Measurements from ENCODE around the gene HIPK4.
A peak's percentile ranks its signal among the peaks of the same experiment; 100 is the strongest.
"Not testable (repeated sequence)": the region's sequence is repeated elsewhere in the genome, so short reads cannot be mapped to it uniquely, and the experiment has no call there.

The HIPK4 gene

DNA sequence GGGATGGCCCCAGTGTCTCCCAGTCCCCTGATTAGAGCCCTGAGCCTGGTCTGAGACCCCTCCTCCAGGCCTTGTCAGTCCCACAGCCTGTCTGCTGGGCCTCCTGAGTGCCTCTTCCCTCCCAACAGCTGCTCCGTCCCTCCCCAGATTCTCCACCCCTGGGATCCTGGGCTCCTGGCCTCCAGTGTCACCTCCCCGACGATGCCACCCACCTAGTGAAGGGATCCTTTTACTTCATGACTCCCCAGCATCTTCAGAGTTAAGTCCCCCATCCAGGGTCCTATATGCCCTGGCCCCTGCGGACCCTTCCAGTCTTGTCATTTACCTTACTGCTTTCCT, 27.6 kb upstream of the HIPK4 start:
- DNase-seq (ENCODE audit: low read depth in 2 of 2), result no peak

DNA sequence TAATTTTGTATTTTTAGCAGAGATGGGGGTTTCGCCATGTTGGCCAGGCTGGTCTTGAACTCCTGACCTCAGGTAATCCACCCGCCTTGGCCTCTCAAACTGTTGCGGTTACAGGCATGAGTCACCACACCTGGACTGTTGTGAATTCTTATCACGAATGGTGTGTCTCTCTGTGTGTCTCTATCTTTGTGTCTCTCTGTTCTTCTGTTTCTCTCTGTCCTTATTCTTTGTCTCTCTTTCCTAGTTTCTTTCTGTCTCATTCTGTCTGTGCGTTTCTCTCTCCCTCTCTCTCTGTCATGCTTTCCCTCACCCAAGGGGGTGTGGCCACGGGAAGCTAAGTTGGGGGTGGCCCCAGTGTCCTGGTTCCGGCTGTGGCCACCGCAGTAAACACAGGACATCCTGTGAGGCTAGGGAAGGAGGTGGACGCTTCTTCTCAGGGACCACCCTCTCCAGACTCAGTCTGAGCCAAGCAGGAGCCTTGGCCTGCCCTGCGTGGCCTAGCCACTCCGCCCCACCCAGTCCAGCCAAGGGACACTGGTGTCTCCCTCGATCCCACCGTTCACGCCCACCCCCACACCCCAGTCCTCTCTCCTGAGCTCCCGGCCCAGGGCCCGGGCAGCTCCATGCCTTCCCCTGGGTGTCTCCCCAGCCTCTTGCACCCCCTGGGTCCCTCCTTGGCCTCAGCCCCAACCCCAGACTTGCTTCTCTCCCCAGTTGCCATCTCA, 27.1 kb upstream of the HIPK4 start:
- no peak for DNase-seq (ENCODE audit: low read depth in 2 of 2)

DNA sequence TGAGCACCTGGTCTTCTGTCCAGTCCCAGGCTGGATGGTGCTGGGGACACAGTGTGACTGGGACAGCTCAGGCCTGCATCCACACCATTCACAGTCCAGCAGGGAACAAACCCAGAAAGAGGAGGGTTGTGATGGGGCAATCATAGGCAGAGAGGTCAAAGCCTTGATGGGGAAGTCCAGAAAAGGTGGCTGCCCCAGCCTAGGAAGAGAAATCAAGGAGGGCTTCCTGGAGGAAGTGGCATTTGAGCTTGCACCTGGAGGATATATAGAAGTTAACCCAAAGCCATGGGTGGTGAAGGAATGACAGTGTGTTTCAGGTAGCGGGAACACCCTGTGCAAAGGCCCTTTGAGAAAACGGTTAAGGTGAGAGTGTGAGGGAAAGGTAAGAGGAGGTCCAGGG, 25.8 kb upstream of the HIPK4 start:
- no peak for DNase-seq (ENCODE audit: low read depth in 2 of 2)

DNA sequence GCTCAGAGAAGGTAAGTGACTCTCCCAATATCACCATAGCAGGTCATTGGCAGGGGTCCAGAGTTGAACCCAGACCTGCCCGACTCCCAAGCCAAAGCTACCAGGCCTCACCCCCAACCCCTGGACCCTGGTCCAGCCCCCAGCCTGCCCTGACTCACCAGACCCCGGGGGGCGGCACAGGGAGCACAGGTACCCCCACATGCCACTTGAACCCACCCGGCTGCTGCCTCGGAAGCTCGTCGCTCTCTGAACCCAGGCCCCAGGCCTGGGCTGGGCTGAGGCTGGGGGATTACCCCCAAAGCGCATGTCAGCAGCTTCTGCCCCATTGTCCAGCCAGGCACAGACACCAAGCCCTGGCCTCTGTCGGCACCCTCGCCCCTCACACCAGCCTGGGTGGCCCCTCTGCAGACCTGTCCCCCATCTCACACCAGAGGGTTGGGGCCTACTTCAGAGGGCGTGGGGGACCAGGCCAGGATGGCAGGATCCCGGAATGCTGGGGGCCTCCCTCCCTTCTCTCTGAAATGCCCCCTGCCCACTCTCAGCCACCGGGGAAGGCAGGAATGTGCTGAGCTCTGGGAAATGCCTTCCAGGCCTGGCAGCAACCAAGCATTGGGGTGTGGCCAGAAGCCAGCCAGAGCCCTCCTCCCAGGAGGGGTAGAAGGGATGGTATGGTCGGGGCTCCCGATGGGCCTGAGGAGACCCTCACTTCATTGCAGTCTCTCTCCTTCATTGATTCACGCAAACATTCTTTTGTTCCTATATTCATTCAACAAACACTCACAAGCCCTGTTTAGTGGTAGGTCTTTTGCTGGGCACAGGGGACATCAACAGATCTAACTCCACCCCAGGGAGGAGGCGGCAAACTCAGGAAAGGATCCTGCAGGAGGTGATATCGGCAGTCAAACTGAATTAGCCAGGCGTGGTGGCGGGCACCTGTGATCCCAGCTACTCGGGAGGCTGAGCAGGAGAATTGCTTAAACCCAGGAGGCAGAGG, 24.9 kb upstream of the HIPK4 start:
- no peak for DNase-seq (ENCODE audit: low read depth in 2 of 2)

DNA sequence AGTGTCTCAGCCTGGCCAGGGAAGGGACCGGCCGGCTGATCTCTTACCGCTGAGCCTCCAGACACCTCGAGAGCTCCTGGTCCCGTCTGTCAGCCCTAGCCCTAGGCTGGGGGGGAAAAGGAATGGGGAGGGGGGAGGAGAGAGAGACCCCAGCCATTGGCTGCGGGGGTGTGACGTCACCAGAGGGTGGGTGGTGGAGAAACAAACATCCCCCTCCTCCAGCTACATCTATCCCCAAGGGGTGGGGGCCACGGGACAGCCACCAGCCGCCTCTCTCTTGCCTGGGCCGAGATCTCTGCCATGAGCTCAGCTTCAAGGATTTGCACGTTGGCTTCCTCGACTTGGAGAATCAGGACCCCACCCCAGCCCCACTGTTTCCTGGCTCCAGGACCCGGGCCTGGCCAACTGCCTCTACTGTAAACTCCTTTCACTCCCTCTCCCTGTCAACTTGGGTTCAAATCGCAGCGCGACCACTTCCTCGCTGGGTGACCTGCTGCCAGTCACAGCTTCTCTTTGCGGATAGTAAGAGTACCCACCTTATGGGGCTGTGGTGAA, 23.4 kb upstream of the HIPK4 start, which contains the start of gene PRX:
Gene PRX, minus strand, starts transcription at position 88 of the 555 bp plus-strand sequence. CDS start 5,446 bp downstream, outside the sequence.
- DNase-seq (ENCODE audit: low read depth in 2 of 2), result no peak

DNA sequence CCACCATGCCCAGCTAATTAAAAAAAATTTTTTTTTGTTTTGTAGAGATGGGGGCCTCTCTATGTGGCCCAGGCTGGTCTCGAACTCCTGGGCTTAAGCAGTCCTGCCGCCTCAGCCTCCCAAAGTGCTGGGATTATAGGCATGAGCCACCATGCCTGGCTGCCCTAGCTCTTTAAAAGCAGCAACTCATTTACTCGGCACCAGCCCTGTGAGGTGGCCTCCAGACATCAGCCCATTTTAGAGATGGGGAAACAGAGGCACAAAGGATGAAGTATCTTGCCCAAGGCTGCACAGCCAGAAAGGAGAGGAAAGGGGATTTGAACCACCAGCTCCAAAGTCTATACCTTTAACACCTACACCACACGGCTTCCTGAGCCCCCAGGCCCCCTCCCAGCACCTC, 22.9 kb upstream of the HIPK4 start:
- DNase-seq (ENCODE audit: low read depth in 2 of 2), result no peak

DNA sequence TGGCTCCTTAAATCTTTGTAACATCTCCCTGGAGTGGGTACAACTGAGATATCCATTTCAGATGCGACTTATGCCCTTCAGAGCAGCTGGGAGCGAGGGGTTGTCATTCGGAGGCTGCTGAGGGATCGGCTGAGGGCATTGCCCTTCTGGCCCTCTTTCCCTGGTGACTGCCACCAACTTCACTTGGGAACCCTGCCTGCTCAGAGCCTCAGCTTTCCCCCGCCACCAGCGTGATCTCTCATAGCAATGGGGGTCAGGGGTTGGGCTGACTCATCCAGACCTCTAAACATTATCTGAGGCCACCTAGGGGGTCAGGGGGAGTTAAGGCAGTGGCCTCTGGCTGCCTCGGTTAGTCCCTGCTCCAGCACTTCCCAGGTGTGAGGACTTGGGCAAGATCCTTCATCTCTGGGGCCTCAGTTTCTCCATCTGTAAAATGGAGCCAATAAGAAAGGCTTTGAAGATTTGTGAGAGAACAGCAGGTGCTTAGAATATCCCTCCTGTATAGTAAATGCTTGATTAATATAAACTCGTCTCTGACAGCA, 22.0 kb upstream of the HIPK4 start:
- DNase-seq (ENCODE audit: low read depth in 2 of 2), result no peak

DNA sequence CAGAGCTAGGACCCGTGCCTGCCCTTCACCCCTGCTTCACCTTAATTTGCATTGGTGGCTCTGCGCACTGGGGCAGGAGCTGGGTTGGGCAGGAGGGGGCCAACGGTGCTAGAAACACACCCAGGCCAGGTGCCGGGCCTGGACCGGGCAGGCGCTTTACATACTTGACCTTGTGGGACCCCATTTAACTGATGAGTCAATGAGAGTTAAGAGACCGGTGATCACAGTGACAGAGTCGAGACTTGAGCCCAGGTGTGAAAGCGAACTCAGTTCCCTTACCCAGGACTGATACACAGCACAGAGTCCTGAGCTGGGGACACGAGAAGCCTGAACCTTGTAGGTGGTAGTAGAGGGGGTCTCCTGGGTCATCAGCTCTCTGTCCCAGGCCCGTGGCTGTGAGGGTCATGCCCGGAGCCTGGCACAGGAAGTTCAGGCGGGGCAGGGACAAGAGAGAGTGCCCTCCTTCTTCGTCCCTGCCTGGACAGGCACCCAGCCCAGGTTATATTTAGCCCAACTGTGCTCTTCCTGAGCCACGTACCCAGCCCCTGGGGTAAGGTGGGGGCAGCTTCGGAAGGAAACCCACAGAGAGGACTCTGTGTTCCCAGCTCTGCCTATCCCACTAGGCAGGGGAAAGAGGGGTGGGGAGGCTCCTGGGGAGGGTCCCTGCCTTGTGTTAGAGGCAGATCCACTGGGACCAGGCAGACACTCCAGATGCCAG, 21.3 kb upstream of the HIPK4 start:
- DNase-seq (ENCODE audit: low read depth in 2 of 2), result no peak

DNA sequence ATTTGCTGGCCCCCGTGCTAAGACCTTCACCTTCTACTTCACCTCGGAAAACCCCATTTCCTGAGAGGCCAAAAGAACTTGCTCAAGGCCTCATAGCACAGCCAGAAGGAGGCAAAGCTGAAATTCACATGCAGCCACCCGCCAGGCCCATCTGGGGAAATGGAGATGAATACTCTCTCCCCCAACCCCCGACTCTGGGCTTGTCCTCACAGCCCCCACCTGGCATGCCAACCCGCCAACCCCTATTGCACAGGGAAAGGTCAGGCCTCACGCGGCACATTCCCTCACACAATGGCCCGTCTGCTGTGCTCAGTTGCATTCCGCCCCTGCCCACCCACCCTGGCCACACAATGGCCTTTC, 20.0 kb upstream of the HIPK4 start:
- DNase-seq (ENCODE audit: low read depth in 2 of 2), result no peak

DNA sequence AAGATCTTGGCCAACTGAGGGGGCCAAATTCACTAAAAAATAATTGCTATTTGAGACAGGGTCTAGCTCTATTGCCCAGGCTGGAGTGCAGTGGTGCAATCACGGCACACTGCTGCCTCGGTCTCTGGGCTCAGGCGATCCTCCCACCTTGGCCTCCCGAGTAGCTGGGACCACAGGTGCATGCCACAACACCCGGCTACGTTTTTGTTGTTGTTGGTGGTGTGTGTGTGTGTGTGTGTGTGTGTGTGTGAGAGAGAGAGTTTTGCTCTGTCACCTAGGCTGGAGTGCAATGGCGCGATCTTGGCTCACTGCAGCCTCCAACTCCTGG, 18.6 kb upstream of the HIPK4 start:
- not testable (repeated sequence) for DNase-seq (ENCODE audit: low read depth in 2 of 2)

DNA sequence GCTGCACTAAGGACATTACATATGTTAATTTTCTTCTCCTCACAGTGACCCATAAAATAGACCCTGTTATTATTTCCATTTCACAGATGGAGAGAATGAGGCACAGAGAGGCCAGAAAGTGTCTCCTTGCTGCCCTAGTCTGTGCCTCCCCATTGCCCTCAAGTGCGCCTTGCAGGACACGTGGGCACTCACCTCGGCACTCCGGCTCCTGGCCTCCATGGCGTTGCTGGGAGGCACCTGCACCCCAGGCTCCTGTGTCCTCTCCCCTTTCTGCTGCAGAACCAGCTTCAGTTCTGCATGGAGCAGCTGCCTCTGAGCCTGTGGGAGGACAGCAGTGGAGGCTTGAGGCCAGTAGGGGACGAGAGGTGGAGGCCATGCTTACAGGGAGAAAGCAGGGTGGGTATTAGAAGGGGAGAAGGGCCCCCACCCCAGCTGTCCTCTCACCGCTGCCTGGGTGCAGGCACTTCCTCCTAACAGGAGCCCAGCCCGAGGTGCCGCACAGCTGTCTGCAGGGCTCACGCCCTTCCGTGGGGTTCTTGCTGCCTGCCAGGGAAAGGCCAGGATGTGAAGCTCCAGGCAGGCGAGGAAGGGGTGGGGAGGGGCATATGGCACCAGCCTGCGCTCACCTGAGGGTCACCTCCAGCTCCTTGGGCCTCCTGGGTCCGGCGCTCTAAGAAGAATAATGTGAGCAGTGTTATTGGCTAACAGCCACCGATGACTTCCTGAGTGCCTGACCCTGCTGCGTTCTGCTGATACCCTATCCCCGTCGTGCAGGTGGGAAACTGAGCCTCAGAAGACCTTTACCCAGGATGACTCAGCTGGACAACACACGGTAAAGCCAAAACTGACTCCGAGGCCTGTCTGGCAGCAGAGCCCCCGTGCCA, 18.0 kb upstream of the HIPK4 start:
- DNase-seq (ENCODE audit: low read depth in 2 of 2), result no peak

DNA sequence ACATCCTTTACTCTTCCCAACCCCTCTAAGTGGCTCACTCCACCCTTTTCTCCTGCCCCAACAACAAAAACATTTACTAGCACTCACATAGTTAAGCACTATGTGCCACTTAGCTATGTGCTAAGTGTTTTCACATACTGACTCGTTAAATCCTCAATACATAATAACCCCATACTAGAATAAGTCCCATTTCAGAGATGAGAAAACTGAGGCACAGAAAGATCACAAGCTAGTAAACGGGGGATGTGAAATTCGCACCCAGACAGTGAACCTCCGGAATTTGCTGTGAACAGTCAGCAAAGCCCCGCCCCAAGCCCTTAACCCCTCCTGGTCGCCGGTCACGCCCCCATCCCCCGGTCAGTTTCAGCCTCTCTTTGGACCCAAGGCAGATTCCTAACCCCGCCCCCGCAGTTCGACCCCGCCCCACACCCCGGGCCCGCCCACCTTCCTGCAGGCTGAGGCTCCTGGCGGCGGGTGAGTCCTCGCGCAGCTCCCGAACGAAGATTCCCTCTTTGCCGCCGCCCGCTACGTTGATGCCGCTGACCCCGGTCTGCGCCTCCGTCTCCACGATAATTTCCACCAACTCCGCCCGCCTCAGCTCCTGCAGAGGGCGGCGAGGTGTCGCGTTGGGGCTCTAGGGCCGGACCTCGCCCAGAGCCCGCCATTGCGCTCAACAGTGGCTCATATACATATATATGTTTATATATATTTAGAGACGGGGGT, 13.4 kb upstream of the HIPK4 start:
- peak; percentile 77 to 81 for DNase-seq (ENCODE audit: low read depth in 2 of 2)

DNA sequence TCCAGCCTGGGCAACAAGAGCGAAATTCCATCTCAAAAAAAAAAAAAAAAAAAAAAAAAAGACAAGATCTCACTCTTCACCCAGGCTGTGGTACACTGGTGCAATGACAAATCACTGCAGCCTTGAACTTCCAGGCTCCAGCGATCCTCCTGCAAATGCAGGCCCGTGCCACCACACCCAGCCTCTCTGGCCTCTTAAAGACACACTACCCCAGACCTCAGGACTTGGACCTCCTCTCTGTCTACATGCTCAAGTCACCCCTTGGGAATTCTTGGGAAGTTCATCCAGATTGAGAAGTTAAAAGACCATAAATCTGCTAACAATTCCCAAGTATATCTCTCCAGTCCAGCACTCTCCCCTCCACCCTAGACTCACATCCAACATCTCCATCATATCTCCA, 10.6 kb upstream of the HIPK4 start:
- no peak for DNase-seq (ENCODE audit: low read depth in 2 of 2)

DNA sequence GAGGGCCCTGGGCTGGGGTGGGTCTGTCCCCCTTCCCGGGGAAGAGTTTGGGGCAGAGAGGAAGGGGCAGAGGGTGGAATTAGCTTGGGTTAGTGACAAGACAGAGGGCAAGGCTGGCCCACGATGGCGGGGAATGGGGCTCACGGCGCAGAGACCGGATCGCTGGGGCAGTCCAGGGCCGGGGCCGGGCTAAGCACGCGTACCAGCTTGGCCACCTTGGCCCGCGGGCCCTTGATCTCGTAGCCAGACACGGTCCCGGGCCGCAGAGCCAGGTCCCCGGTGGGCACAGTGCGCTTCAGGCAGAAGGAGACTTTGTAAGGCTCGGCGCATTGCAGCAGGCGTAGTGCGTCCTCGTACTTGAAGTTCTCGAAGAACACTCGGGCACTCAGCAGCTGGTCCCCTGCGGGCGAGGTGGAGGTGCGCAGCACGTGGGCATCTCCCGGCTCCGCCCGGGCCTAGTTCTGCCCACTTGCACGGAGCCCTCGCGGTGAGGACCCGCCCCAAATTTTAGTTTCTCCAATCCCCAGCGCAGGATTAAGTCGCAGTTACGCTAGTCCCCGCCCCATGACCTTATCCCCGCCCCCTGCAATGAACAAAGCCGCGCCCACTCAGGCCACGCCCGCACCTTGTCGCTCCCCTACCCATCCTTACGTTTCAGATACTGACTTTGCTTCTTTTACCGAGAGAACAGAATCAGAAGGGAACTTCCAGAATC, 8.6 kb upstream of the HIPK4 start:
- peak; percentile 57 to 71 for DNase-seq (ENCODE audit: low read depth in 2 of 2)

DNA sequence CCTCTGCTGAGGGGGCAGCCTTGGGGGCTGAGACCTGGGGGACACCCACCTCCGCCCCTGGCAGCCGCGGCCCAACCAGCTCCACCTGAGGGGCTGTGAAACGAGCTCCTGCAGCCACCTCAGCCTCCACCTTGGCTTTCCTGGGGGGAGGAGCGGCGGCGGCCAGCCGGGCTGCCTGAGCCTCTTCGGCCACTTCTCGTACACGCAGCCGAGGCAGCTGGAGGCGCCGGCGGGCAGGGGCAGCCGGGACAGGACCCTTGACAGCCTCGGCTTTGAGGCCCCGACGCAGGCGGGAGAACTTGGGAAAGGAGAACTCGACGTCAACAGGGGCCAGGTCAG, 7.6 kb upstream of the HIPK4 start:
- DNase-seq (ENCODE audit: low read depth in 2 of 2), result no peak

DNA sequence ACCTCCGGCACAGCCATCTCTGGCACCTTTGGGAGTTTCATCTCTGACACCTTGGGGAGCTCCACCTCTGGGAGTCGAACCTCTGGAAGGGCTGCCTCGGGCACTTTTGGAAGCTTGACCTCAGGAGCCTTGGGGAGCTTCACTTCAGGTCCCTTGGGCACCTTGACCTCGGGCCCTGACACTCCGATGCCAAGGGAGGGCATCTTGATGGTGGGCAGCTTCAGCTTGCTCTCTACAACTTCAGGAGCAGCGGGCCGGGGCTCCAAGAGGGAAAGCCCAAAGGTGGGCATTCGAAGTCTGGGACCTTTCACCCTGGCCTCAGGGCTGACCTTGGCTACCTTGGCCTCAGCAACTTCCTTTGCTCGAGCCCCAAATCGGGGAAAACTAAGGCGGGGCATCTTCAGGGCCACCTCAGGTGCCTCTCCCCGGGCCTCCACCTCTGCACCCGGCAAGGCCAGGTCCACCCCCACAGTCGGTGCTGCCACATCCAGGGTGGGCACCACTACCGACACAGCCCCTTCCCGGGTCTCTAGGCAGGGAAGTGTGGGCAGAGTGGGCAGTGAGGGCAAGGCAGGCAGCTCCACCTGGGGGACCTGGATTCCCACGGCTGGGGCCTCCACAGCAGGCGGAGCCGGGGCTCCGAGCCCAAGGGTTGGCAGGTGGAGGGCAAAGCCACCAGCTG, 7.0 kb upstream of the HIPK4 start:
- DNase-seq (ENCODE audit: low read depth in 2 of 2), result no peak

DNA sequence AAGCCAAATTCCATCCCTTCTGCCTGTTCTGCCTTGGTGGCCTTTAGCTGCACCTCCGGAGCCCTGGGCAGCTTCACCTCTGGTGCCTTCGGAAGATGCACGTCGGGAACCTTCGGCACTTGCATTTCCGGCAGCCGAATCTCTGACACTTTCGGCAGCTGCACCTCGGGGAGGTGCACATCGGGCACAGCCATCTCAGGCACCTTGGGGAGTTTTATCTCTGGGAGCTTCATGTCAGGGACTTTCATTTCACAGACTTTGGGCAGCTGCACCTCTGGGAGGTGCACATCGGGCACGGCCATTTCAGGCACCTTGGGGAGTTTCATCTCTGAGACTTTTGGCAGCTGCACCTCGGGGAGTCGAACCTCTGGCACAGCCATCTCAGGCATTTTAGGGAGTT, 6.0 kb upstream of the HIPK4 start:
- DNase-seq (ENCODE audit: low read depth in 2 of 2), result no peak

DNA sequence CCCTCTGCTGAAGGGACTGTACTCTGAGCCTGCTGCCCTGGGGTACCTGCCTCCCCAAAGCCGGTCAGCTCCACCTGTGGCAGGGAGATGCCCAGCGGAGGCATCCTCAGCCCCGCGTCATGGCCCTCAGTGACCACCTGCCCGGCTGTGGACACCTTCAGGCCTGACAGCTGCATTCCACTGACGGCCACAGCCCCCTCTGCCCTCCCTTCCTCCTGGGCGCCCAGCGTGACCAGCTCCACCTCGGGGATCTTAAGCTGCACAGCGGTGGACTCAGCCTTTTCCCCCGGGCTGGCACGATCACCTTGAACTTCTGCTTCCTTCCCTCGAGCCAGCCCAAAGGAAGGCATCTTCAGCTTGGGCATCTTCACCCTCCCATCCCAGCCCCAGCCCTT, 4.8 kb upstream of the HIPK4 start:
- no peak for DNase-seq (ENCODE audit: low read depth in 2 of 2)

All from stimulated activated CD4-positive, alpha-beta T cell treated with anti-CD3 and anti-CD28 coated beads, Interleukin-4, amount 100 ng/mL, for 48 hours (primary cell).